HEK293T (cell line): ENCODE data around the gene AKAP6.
A peak's percentile ranks its signal among the peaks of the same experiment; 100 is the strongest.

ENCODE experiments used
- CTCF ChIA-PET: fragments of 350-600 bp; formaldehyde crosslinking; extraction: SDS; loops from one replicate; lab custom pipeline; 2021; ENCODE audit warnings: antibody characterized with exemption, inconsistent platforms; lab: Yijun Ruan, JAX
- POLR2A ChIA-PET: fragments of 350-600 bp; formaldehyde crosslinking; extraction: SDS; loops from one replicate; lab custom pipeline; 2020; ENCODE audit warnings: antibody characterized with exemption, inconsistent platforms; lab: Yijun Ruan, JAX
- DNase-seq: peaks from one replicate; pipeline ENCODE4 v3.0.0; 2012; ENCODE audit warnings: mixed read lengths; ENCODE audit errors: extremely low spot score
- ARNT ChIP-seq: fragments of 450-650 bp; IDR thresholded peaks from 2 replicates; pipeline ENCODE4 v1.6.1; 2017; ENCODE audit warnings: mild to moderate bottlenecking
- BHLHE40 ChIP-seq: fragments of 450-650 bp; IDR thresholded peaks from 2 replicates; pipeline ENCODE4 v1.6.1; 2016; ENCODE audit warnings: mild to moderate bottlenecking, moderate library complexity, borderline replicate concordance
- CTBP1 ChIP-seq: fragments of 450-650 bp; IDR thresholded peaks from 2 replicates; pipeline ENCODE4 v1.6.1; 2016; ENCODE audit warnings: borderline replicate concordance
- ELF4 ChIP-seq: fragments of 450-650 bp; IDR thresholded peaks from 2 replicates; pipeline ENCODE4 v1.6.1; 2017; ENCODE audit warnings: antibody characterized with exemption
- FOXA1 ChIP-seq: fragments of 450-650 bp; IDR thresholded peaks from 2 replicates; pipeline ENCODE4 v1.6.1; 2016; ENCODE audit warnings: mild to moderate bottlenecking
- FOXK2 ChIP-seq: fragments of 450-650 bp; IDR thresholded peaks from 2 replicates; pipeline ENCODE4 v1.6.1; 2016; ENCODE audit warnings: mild to moderate bottlenecking
- FOXM1 ChIP-seq: fragments of 450-650 bp; IDR thresholded peaks from 2 replicates; pipeline ENCODE4 v1.6.1; 2017; ENCODE audit warnings: mild to moderate bottlenecking, borderline replicate concordance
- HDGF ChIP-seq: fragments of 450-650 bp; IDR thresholded peaks from 2 replicates; pipeline ENCODE4 v1.6.1; 2017; ENCODE audit warnings: antibody characterized with exemption, borderline replicate concordance
- L3MBTL2 ChIP-seq: fragments of 450-650 bp; conservative IDR thresholded peaks from 2 replicates; pipeline ENCODE4 v1.6.1; 2016; ENCODE audit warnings: mild to moderate bottlenecking
- LEF1 ChIP-seq: fragments of 450-650 bp; IDR thresholded peaks from 2 replicates; pipeline ENCODE4 v1.6.1; 2017; ENCODE audit warnings: mild to moderate bottlenecking, borderline replicate concordance
- NFRKB ChIP-seq: fragments of 450-650 bp; IDR thresholded peaks from 2 replicates; pipeline ENCODE4 v1.6.1; 2016; ENCODE audit warnings: mild to moderate bottlenecking, moderate library complexity
- SP1 ChIP-seq: fragments of 450-650 bp; IDR thresholded peaks from 2 replicates; pipeline ENCODE4 v1.6.1; 2017
- SUZ12 ChIP-seq: fragments of 450-650 bp; IDR thresholded peaks from 2 replicates; pipeline ENCODE4 v1.6.1; 2016; ENCODE audit warnings: mild to moderate bottlenecking
- TARDBP ChIP-seq: fragments of 450-650 bp; IDR thresholded peaks from 2 replicates; pipeline ENCODE4 v1.6.1; 2016
- ZNF384 ChIP-seq: fragments of 450-650 bp; IDR thresholded peaks from 2 replicates; pipeline ENCODE4 v1.6.1; 2016
- TF ChIP-seq, protein P1 (sequence below): fragments of 450-650 bp; IDR thresholded peaks from 2 replicates; pipeline ENCODE4 v1.6.1; 2016

Gene AKAP6

GRCh38 chr14:32713856-32714255, 384.8 kb downstream of the AKAP6 start:
- no peak for DNase-seq
- POLR2A ChIA-PET: no interaction called here
- CTCF ChIA-PET: no interaction called here
- TF ChIP-seq LEF1: no peak
- TF ChIP-seq ARNT: no peak
- no peak for TF ChIP-seq FOXM1
- TF ChIP-seq ZNF384: no peak

DNA sequence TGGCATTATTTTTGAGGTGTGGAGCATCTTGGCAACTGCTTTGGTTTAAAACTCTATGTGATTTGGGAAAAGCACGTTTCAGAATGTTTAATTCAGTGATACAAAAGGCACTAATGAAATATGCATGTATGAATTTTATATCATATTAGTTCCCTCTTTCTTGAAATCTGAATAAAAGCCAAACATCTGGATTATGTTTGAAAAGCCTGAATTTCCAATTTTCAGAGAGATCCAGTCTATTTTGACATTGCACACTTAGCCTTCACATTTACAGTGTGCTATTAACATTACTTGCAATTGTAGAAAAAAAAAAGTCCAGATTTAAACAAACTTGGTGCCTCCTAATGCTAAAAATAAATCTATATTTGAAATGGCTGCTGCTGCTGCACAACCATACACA, 390.5 kb downstream of the AKAP6 start:
- ChIA-PET CTCF (no interaction called here), POLR2A (no interaction called here)
- no peak for DNase-seq
- TF ChIP-seq ZNF384 (no peak), LEF1 (no peak), SUZ12 (no peak), TARDBP (no peak), HDGF (no peak), FOXK2 (no peak), FOXM1 (no peak), FOXA1 (no peak)
- TF ChIP-seq, protein P1, sequence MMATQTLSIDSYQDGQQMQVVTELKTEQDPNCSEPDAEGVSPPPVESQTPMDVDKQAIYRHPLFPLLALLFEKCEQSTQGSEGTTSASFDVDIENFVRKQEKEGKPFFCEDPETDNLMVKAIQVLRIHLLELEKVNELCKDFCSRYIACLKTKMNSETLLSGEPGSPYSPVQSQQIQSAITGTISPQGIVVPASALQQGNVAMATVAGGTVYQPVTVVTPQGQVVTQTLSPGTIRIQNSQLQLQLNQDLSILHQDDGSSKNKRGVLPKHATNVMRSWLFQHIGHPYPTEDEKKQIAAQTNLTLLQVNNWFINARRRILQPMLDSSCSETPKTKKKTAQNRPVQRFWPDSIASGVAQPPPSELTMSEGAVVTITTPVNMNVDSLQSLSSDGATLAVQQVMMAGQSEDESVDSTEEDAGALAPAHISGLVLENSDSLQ: no peak

GRCh38 chr14:32720927-32721326, 391.8 kb downstream of the AKAP6 start:
- ChIA-PET CTCF (no interaction called here), POLR2A (no interaction called here)
- TF ChIP-seq NFRKB (no peak), LEF1 (no peak), BHLHE40 (no peak), CTBP1 (no peak), ARNT (no peak), ELF4 (no peak), SP1 (no peak), TARDBP (no peak)
- DNase-seq: no peak

DNA sequence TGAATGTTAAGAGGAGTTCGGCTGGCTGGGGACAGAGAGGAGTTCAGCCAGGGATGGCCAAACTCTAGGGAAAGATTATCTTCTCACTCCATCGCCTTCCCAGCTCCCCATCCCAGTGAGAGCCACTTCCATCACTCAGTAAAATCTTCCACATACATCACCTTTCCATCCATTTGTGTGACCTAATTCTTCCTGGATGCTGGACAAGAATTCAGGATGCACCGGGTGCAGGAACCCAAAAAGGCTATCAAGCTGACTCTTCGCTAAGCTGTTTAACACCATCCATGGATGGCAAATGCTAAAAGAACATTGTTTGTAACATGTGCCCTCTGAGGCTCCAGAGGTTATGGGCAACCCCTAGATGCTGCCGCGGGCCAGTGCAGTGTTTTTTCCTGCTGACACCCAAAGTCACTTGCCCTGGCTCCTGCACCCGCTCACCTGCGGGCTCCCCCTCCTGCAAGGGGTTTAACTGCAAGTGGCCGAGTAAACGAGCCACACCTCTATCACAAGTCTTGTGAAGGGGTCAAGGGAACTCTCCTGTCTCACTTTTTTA, 393.6 kb downstream of the AKAP6 start:
- TF ChIP-seq SUZ12 (no peak), FOXK2 (no peak), NFRKB (no peak)
- TF ChIP-seq, protein P1: no peak
- no peak for DNase-seq
- CTCF ChIA-PET: no interaction called here
- POLR2A ChIA-PET: no interaction called here

DNA sequence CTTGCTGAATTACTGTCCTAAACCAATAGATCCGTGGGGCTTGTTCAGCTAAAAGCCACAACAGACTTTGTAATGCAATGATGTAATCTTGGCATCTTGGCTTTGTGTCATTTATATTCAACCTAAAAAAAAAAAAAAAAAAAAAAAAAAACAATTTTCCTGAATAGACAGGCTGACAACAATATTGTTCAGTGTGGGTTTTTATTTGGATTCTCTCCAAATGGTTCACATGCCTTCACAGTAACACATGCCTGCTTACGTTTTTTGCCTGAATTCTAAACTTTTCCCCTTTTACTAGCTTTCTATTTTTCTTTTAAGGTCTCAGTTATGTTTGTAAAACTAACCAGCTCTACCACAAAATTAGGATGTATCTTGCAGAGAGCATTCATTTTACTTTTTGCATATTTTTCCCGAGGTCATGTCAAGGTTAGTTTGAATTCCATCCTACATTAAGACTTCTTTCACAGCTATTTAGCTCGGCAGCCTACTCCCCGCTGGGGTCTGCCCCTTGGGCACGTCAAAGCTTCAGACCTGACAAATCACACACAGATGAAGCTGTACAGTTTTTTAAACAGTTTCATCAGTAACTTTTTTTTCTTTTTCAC, 395.9 kb downstream of the AKAP6 start:
- peak; percentile 50 for DNase-seq
- ChIA-PET CTCF (interaction anchor here (0.6 kb wide), 1 partner anchor 1413 kb away, joined by 6 read pairs; no protein-coding TSS in a partner anchor), POLR2A (no interaction called here)
- no peak for TF ChIP-seq ELF4
- TF ChIP-seq TARDBP: no peak
- TF ChIP-seq, protein P1: peak; percentile 85
- TF ChIP-seq L3MBTL2: no peak
- no peak for TF ChIP-seq FOXK2
- TF ChIP-seq ZNF384: peak; percentile 90
- no peak for TF ChIP-seq LEF1

DNA sequence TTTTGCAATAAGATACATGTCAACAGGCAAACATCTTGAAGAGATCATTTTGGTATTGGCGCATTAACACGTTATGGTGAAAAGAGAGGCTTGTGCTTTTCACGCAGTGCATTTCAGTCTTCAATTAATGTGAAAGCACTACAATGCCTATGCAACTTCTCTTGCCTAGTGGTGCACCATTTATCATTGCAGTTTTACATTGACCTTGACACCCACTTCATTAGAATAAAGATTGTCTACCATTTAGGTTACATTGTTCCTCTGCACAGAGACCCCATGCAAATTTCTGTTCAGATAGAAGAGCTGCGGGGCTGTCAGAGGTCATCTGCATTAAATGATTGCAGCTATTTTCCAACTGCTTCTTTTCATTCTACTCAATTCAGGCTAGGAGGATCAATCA, 397.4 kb downstream of the AKAP6 start:
- CTCF ChIA-PET: no interaction called here

DNA sequence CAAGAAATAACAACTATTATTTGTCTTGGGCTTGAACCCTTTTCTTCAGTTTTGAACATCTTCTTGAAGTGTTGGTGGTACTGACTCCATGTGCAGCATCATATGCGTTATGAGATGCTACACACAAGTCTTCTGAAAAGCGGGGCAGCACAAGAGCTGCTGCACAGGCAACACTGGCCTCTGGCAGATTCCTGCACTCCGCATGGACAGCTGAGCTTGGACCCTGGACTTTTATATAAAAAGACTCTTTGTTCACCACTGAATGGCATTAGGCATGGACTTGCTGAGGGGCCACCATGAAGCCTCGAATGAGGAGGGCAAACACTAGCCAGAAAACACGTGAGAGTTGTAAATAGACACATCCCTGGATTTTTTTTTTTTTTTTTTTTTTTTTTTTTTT, 398.7 kb downstream of the AKAP6 start:
- TF ChIP-seq BHLHE40: no peak
- no peak for TF ChIP-seq HDGF
- no peak for TF ChIP-seq L3MBTL2
- TF ChIP-seq TARDBP: no peak
- TF ChIP-seq FOXK2: no peak
- ChIA-PET CTCF (no interaction called here), POLR2A (no interaction called here)
- DNase-seq: no peak

More for the DNA sequence above, 397.4 kb downstream of the AKAP6 start:
- POLR2A ChIA-PET: no interaction called here
- no peak for TF ChIP-seq CTBP1
- TF ChIP-seq, protein P1: peak; percentile 65
- no peak for DNase-seq
